Chondrocyte (in vitro differentiated cells): ENCODE results near the gene FDX1. TPM values are rescaled to one million over a fixed set of nuclear protein-coding genes. Genes with fewer than 3 reads are reported as not detected.

Experiments
- DNase-seq: peaks from one replicate; pipeline ENCODE4 v3.0.0; 2021; ENCODE audit warnings: mixed read lengths, low spot score
- H3K27ac Mint-ChIP-seq: one replicate; pipeline ENCODE4 v1.8.0; 2021; ENCODE audit warnings: mild to moderate bottlenecking, moderate library complexity, mixed read lengths; ENCODE audit not compliant: unreplicated experiment
- H3K27me3 Mint-ChIP-seq: 2 replicates; pipeline ENCODE4 v1.8.0; 2021; ENCODE audit warnings: low read depth, mixed read lengths
- H3K36me3 Mint-ChIP-seq: 2 replicates; pipeline ENCODE4 v1.8.0; 2021; ENCODE audit warnings: low read depth, mixed read lengths
- H3K4me1 Mint-ChIP-seq: 2 replicates; pipeline ENCODE4 v1.8.0; 2021; ENCODE audit warnings: low read depth, mild to moderate bottlenecking, mixed read lengths
- H3K4me3 Mint-ChIP-seq: one replicate; pipeline ENCODE4 v1.8.0; 2021; ENCODE audit warnings: mild to moderate bottlenecking, moderate library complexity, mixed read lengths; ENCODE audit not compliant: unreplicated experiment
- H3K9me3 Mint-ChIP-seq: 2 replicates; pipeline ENCODE4 v1.8.0; 2021; ENCODE audit warnings: low read depth, mixed read lengths
- total RNA-seq: library from RNA; stranded (reverse); gene quantifications from 3 replicates; pipeline ENCODE4 v1.2.1, GENCODE V29; 2021
- TF ChIP-seq, protein P1 (sequence below): fragments of 200-600 bp; sonication (generic); IDR thresholded peaks from 2 replicates; pipeline ENCODE4 v1.5.0; 2021; ENCODE audit warnings: antibody characterized with exemption, mild to moderate bottlenecking, moderate library complexity

The FDX1 gene
- total RNA-seq, 1 donor from 2014 or later: 5.6 TPM

- Mint-ChIP-seq H3K27me3 (no peaks in the 10 kb centered on the region), H3K27ac (no peak overlapping the region), H3K36me3 (peaks cover 7% of the 10 kb centered on the region), H3K9me3 (peaks cover 8% of the 10 kb centered on the region), H3K4me1 (peaks cover 16% of the 10 kb centered on the region), H3K4me3 (no peak overlapping the region)
- TF ChIP-seq, protein P1, sequence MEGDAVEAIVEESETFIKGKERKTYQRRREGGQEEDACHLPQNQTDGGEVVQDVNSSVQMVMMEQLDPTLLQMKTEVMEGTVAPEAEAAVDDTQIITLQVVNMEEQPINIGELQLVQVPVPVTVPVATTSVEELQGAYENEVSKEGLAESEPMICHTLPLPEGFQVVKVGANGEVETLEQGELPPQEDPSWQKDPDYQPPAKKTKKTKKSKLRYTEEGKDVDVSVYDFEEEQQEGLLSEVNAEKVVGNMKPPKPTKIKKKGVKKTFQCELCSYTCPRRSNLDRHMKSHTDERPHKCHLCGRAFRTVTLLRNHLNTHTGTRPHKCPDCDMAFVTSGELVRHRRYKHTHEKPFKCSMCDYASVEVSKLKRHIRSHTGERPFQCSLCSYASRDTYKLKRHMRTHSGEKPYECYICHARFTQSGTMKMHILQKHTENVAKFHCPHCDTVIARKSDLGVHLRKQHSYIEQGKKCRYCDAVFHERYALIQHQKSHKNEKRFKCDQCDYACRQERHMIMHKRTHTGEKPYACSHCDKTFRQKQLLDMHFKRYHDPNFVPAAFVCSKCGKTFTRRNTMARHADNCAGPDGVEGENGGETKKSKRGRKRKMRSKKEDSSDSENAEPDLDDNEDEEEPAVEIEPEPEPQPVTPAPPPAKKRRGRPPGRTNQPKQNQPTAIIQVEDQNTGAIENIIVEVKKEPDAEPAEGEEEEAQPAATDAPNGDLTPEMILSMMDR: no peak
- DNase-seq: no peak
These were observed 20.5 kb downstream of the FDX1 start for GRCh38 chr11:110450246-110450645.

DNA sequence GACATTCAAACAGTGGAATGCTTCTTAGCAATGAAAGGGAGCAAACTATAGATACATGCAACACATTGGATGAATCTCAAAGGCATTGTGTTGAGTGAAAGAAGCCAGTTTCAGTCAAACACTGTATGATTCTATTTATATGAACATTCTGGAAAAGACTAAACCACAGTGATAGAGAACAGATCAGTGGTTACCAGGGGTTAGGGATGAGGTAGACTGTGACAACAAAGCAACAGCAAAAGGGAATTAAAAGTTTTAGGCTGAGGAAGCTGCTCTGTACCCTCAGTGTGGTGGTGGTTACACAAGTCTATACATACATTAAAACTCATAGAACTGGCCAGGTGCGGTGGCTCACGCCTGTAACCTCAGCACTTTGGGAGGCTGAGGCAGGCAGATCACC lies 23.0 kb downstream of the FDX1 start:
- Mint-ChIP-seq H3K27me3 (no peaks in the 10 kb centered on the region), H3K9me3 (peaks cover 8% of the 10 kb centered on the region), H3K4me1 (peaks cover 15% of the 10 kb centered on the region), H3K36me3 (peaks cover 5% of the 10 kb centered on the region), H3K4me3 (no peak overlapping the region), H3K27ac (no peak overlapping the region)
- DNase-seq: no peak
- TF ChIP-seq, protein P1: no peak

DNA sequence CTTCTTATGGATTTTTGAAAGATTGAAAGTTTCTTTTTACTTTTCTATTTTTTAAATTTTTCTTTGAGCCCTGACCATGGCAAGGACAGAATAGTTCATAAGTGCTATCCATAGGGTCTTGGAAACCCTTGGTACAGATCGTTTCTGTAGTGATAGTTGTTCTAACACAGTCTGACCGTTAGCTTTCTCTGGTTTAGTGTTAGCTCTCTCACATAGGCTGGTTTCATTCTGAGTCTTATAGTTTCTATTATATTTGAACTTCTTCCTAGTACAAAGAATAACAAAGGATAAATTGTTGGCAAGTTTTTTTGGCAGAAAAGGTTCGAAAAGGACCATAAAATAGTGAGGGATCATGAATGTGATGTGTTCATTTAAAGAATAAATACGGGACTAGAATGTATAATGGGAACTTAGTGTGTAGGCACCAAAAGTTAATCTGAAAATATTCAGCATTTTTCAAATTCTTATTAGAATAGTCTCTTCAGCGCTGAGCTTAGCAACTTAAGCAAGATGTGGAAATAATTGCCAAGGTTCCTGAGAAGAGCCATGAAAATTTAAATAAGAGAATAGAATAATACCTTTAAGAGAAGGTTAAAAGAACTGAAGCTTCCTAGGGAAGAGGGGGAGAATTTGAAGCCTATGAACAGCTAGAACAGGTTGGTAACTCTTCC lies 24.1 kb downstream of the FDX1 start:
- TF ChIP-seq, protein P1: no peak
- no peak overlapping the region for H3K4me3 Mint-ChIP-seq
- peaks cover 8% of the 10 kb centered on the region for H3K9me3 Mint-ChIP-seq
- H3K27ac Mint-ChIP-seq: no peak overlapping the region
- H3K36me3 Mint-ChIP-seq: peaks cover 5% of the 10 kb centered on the region
- no peak for DNase-seq
- H3K27me3 Mint-ChIP-seq: no peaks in the 10 kb centered on the region
- H3K4me1 Mint-ChIP-seq: peaks cover 15% of the 10 kb centered on the region

- H3K27ac Mint-ChIP-seq: no peak overlapping the region
- TF ChIP-seq, protein P1: no peak
- H3K27me3 Mint-ChIP-seq: no peaks in the 10 kb centered on the region
- H3K9me3 Mint-ChIP-seq: peaks cover 8% of the 10 kb centered on the region
- H3K4me3 Mint-ChIP-seq: no peak overlapping the region
- H3K36me3 Mint-ChIP-seq: peaks cover 5% of the 10 kb centered on the region
- no peak for DNase-seq
- H3K4me1 Mint-ChIP-seq: peaks cover 15% of the 10 kb centered on the region
These were observed 24.9 kb downstream of the FDX1 start for GRCh38 chr11:110454609-110455008.

DNA sequence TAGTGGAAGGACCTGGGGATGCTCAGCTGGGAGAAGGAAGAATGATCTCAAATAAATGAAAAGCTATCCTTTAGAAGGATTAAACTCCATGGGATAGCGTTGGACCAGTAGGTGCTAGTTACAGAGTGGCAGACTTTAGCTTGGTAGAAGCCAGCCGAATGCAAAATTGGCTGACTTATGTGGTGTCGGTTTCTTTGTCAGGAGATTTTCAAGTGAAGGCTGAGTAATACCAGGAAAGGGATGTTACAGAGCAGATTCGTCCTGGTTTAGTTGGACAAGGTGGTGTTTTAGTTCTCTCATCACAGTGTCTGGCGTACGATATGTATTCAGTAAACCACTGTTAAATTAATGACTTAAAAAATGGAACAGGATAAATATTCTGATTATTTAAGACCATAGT lies 26.0 kb downstream of the FDX1 start:
- TF ChIP-seq, protein P1: no peak
- Mint-ChIP-seq H3K4me1 (peaks cover 12% of the 10 kb centered on the region), H3K27me3 (no peaks in the 10 kb centered on the region), H3K4me3 (no peak overlapping the region), H3K27ac (no peak overlapping the region), H3K36me3 (peaks cover 8% of the 10 kb centered on the region), H3K9me3 (peaks cover 8% of the 10 kb centered on the region)
- no peak for DNase-seq
